ENCODE measurements around the gene ANG.

DNA sequence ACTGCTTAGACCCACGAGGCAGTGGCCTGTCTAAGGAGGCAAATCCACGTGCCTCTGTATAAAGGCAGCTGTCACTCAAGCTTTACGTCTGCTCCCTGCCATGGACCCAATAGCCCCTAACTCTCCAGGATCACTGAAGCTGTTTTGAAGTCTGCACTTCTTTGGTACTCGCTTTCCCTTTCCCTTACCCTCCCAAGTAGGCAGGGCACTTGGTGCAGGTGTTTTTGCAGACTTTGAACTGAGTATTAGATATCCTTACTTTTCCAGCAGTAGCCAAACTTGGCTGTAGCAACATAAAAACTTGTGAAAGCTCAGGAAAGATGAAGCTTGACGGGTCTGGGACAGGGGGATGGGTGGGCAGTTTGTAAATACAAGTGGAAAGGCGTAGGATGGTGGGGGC lies 29.2 kb upstream of the ANG start:
- TF ChIP-seq CTCF (IDR thresholded peaks at IDR 0.05; ENCODE audit: insufficient read depth, low read length), result no peak
- TF ChIP-seq POLR2AphosphoS5 (IDR thresholded peaks at IDR 0.05; ENCODE audit: low read depth), result no peak
